Activated CD8-positive, alpha-beta T cell treated with anti-CD3 and anti-CD28 coated beads, Interleukin-2, amount 10 ng/mL, durations not matched to agents 7 days and 5 days (primary cell): ENCODE measurements around the gene SUGCT. TPM values are rescaled to one million over a fixed set of nuclear protein-coding genes. Genes with fewer than 3 reads are reported as not detected.

Experiments used
- ATAC-seq: fragments of 150-1000 bp; cut with Tn5 transposase; one replicate; pipeline ENCODE4 v1.10.0; 2021; ENCODE audit warnings: moderate library complexity
- CTCF ChIA-PET: fragments of 350-600 bp; sonication (Branson Sonifier 250); formaldehyde crosslinking; loops from one replicate; lab custom pipeline; 2021; ENCODE audit warnings: antibody characterized with exemption; lab: Charles Lee
- POLR2A ChIA-PET: fragments of 350-600 bp; sonication (Branson Sonifier 250); formaldehyde crosslinking; loops from one replicate; lab custom pipeline; 2021; ENCODE audit warnings: antibody characterized with exemption; lab: Charles Lee
- DNase-seq: peaks from one replicate; pipeline ENCODE4 v3.0.0-alpha.2; 2020
- H3K27ac Mint-ChIP-seq: one replicate; pipeline ENCODE4 v1.8.0; 2021; ENCODE audit warnings: mild to moderate bottlenecking, mixed read lengths
- H3K27me3 Mint-ChIP-seq: one replicate; pipeline ENCODE4 v1.8.0; 2021; ENCODE audit warnings: low read depth, mixed read lengths
- H3K36me3 Mint-ChIP-seq: one replicate; pipeline ENCODE4 v1.8.0; 2021; ENCODE audit warnings: low read depth, mixed read lengths
- H3K4me1 Mint-ChIP-seq: one replicate; pipeline ENCODE4 v1.8.0; 2021; ENCODE audit warnings: low read depth, mixed read lengths
- H3K4me3 Mint-ChIP-seq: one replicate; pipeline ENCODE4 v1.8.0; 2021; ENCODE audit warnings: mild to moderate bottlenecking, mixed read lengths
- H3K9me3 Mint-ChIP-seq: one replicate; pipeline ENCODE4 v1.8.0; 2022; ENCODE audit warnings: mixed read lengths; ENCODE audit not compliant: insufficient read depth
- total RNA-seq, 2 experiments: library from RNA; stranded (reverse); gene quantifications; one replicate each; pipeline ENCODE4 v1.2.3, GENCODE V29; 2021

SUGCT gene
- total RNA-seq, 2 experiments from 2014 or later, result 0.44 TPM; not detected in 1

DNA sequence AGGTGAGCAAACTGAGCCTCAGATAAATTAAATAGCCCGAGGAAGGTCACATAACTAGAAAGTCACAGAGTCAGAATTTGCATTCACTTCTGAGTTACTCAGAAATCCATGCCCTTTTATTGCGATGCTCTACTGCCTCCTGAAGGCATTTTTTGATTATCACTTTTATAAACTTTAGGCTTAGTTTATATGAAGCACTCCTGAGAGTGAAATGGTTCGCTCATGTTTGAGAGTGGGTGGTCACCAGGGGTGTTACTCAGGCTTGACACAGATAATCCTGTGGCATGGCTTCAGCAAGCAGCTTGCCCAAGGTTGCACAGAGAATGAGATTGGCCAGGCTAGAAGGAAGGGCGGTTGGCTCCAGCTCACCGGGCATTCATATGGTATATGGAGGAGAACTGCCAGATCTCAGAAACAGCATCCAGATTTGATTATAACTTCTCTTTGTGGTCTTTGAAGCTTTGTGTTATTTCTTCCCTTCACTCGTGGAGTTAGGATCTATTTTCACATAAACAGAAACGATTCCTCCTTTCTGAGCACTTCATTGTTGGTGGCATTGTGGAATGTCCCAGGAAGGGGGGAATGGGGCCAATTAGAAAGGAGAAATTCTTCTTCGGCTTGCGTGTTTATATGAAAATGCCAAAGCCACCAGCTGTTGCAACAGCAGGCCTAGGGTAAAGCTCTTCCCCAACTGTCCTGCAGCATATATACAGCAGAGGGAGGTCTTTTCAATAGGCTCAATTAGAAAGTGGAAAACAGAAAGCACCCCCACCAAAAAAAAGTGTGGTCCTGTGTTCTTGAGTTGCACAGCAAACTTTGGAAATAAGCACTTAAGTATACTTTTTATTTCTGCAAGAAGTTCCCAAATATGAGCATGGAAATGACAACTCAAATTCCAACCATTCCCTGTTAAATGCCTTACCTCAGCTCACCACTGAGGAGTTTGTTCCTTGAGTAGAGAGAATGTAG is 628.8 kb downstream of the SUGCT start:
- Mint-ChIP-seq H3K36me3 (no peaks in the 10 kb centered on the region), H3K4me1 (peaks cover 4% of the 10 kb centered on the region), H3K9me3 (no peaks in the 10 kb centered on the region), H3K4me3 (no peak overlapping the region), H3K27me3 (peaks cover 5% of the 10 kb centered on the region), H3K27ac (no peak overlapping the region)
- ChIA-PET POLR2A (no interaction called here), CTCF (no interaction called here)
- ATAC-seq (no peak), DNase-seq (no peak)

DNA sequence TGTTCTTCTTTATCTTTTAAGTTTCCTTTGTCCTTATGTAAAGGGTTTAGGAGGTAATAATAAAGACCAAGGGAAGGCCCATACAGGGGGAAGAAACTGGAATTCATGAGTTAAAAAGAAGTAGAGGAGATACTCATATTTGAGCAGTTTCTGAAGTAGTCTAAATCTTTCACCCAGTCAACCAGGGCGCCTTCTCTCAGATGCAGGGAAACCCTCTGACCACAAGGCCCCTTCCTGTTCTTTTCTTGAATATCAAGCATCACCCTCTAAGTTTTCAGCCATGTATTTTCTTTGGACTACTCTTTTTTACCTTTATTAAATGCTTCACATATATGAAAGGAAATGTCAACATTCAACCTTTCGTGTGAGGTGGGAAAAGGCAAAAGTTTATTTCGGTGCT is 630.8 kb downstream of the SUGCT start:
- Mint-ChIP-seq H3K9me3 (no peaks in the 10 kb centered on the region), H3K4me3 (no peak overlapping the region), H3K27me3 (peaks cover 5% of the 10 kb centered on the region), H3K36me3 (no peaks in the 10 kb centered on the region), H3K4me1 (peaks cover 4% of the 10 kb centered on the region), H3K27ac (no peak overlapping the region)
- POLR2A ChIA-PET, result no interaction called here
- ATAC-seq (no peak), DNase-seq (peak; percentile 28)
- CTCF ChIA-PET, result no interaction called here

DNA sequence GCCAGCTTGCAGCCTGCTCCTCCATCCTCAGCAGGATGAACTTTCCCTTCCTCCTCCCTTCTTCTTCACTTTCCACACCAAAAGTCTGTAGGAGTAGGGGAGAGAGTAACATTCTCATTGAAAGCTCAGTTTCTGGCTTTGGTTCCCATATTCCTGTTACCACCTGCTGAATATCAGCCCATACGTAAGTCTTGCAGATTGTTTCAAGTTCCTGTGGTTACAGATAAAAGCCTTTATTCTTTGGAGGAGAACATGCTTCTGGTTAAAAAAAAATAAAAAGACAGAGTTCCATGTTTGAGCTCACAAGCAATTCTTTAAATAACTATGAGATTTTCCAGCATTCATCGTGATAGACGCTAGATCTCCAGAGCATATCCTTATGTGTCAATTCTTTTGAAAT is 637.3 kb downstream of the SUGCT start:
- no peaks in the 10 kb centered on the region for H3K4me1 Mint-ChIP-seq
- H3K27ac Mint-ChIP-seq, result no peak overlapping the region
- H3K36me3 Mint-ChIP-seq, result no peaks in the 10 kb centered on the region
- ChIA-PET CTCF (no interaction called here), POLR2A (no interaction called here)
- no peak for ATAC-seq
- no peaks in the 10 kb centered on the region for H3K9me3 Mint-ChIP-seq
- no peak overlapping the region for H3K4me3 Mint-ChIP-seq
- no peaks in the 10 kb centered on the region for H3K27me3 Mint-ChIP-seq
- DNase-seq, result no peak

DNA sequence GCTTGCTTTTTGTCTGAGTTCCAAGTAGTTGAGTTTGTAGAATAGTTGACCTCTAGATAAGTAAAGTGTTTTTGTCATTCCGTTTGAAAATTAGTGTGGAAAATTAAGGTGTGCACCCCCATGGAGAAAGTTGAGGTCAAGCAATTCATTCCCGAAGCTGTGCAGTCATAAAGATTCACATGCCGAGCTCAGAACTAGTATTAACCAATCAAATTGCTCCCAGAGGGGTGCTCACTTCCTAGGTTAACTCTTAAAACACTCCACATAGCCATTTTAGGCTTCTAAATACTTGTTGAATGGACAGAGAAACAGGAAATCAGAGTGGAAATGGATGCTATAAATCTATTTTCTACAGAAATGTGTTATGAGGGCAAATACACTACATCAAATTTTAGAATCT is 638.9 kb downstream of the SUGCT start:
- POLR2A ChIA-PET, result no interaction called here
- Mint-ChIP-seq H3K27ac (no peak overlapping the region), H3K4me3 (no peak overlapping the region), H3K4me1 (no peaks in the 10 kb centered on the region), H3K27me3 (no peaks in the 10 kb centered on the region), H3K36me3 (no peaks in the 10 kb centered on the region), H3K9me3 (no peaks in the 10 kb centered on the region)
- no peak for DNase-seq
- no peak for ATAC-seq
- CTCF ChIA-PET, result no interaction called here

DNA sequence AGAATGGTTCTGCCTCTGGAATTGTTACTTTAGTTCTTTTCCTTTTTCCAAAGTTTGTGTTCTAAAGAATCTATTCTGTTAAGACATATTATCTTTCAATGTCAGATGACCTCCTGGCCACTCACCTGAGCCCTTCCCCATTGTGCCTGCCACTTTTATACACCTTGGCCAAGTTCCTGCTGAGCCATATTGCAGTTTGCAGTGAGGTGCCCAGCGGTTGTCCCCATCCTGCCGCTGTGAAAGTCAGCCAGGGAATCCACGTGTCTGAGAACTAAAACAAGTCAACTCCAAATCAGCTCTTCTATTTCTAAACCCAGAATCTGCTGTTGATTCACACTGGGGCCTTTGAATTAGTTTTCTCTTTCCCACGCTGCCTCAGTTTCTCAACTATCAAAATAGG is 641.1 kb downstream of the SUGCT start:
- no peak for DNase-seq
- no peaks in the 10 kb centered on the region for H3K36me3 Mint-ChIP-seq
- CTCF ChIA-PET, result no interaction called here
- H3K9me3 Mint-ChIP-seq, result no peaks in the 10 kb centered on the region
- no peak overlapping the region for H3K4me3 Mint-ChIP-seq
- H3K4me1 Mint-ChIP-seq, result no peaks in the 10 kb centered on the region
- ATAC-seq, result no peak
- no peak overlapping the region for H3K27ac Mint-ChIP-seq
- POLR2A ChIA-PET, result no interaction called here
- H3K27me3 Mint-ChIP-seq, result no peaks in the 10 kb centered on the region

DNA sequence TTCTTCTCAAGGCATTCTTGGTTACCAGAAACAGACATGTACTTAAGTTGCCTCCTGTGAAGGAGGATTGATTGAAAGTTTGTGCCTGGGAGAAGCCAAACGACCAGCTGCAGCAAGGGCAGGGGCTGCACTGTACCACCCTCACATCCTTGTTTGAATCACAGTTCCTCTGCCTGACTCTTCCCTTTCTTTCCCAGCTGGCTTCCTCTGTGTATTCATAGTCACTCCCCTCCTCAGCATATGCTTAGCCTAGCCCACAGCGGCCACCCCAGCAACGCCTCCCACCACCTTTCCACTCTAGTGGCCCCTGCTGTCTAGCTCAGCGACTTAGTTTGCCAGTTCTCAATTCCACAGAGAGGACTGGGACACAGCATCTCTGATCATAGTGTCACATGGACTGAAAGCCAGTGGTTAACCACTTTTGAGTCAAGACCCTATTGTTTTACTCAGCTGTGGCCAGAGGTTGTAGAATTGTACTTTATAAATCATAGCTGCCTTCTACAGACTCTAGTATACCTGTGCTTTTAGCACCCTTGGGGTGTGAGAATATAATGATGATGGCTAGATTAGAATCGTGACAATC is 643.0 kb downstream of the SUGCT start:
- DNase-seq, result no peak
- H3K4me3 Mint-ChIP-seq, result no peak overlapping the region
- H3K36me3 Mint-ChIP-seq, result no peaks in the 10 kb centered on the region
- ATAC-seq, result no peak
- CTCF ChIA-PET, result no interaction called here
- H3K27ac Mint-ChIP-seq, result no peak overlapping the region
- H3K4me1 Mint-ChIP-seq, result no peaks in the 10 kb centered on the region
- no peaks in the 10 kb centered on the region for H3K9me3 Mint-ChIP-seq
- H3K27me3 Mint-ChIP-seq, result no peaks in the 10 kb centered on the region
- POLR2A ChIA-PET, result no interaction called here

DNA sequence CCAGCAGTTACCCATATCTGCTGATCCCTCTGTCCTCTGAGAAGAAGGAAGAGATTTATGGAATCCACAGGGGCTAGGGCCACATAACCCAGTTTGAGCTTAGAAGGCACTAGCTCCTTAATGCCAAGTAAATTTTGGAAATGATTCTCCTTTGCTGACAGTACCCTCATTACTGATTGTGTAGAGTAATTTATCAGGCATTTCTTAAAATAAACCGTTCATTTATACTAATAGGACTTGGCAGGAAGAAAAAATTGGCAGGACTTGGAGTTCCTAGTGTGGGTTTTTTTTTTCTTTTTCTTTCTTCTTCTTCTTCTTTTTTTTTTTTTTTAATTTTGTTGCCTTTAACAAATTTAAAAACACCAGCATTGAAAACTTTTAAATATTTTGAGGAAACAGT is 645.7 kb downstream of the SUGCT start:
- DNase-seq (no peak), ATAC-seq (no peak)
- ChIA-PET CTCF (no interaction called here), POLR2A (no interaction called here)
- no peak overlapping the region for H3K27ac Mint-ChIP-seq
- H3K4me1 Mint-ChIP-seq, result no peaks in the 10 kb centered on the region
- H3K27me3 Mint-ChIP-seq, result no peaks in the 10 kb centered on the region
- no peak overlapping the region for H3K4me3 Mint-ChIP-seq
- no peaks in the 10 kb centered on the region for H3K9me3 Mint-ChIP-seq
- no peaks in the 10 kb centered on the region for H3K36me3 Mint-ChIP-seq

DNA sequence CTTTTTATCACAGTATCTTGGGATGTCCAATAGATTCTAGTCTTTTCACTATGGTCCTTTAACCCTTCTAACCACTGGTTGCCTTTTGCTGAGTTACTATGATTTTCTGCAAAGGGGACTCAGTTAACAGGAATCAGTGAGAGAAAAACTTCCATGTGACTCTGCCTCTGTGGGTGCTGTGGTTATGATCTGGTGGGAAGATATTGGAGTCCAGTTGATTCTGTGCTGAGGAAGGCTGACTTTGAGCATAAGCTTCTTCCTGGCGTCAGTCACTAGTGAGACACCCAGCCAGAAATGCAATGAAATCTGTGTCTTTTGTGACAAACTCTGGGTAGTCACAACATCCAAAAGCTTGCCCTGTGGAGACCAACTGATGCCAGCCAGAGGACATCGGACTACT is 648.0 kb downstream of the SUGCT start:
- no peaks in the 10 kb centered on the region for H3K4me1 Mint-ChIP-seq
- H3K27ac Mint-ChIP-seq, result no peak overlapping the region
- no peaks in the 10 kb centered on the region for H3K9me3 Mint-ChIP-seq
- ATAC-seq (no peak), DNase-seq (no peak)
- ChIA-PET CTCF (no interaction called here), POLR2A (no interaction called here)
- no peak overlapping the region for H3K4me3 Mint-ChIP-seq
- H3K36me3 Mint-ChIP-seq, result no peaks in the 10 kb centered on the region
- no peaks in the 10 kb centered on the region for H3K27me3 Mint-ChIP-seq

DNA sequence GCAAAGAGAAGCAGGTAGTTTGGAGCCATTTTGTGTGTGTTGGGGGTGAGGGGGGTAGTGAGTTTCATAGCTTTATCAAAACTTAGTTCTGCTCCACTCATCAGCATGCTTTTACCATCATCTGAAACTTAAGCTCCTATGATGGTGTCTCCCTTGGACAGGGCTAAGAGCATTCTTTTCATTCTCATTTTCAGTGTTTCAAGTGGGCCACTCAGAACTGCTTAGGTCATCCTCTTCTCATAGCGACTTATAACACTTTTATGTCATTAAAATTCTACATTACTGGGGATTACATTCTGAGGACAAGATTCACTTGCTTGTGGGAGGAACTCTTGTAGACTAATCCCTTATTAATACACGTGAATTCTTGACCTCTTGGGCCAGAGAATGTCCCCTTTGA is 649.4 kb downstream of the SUGCT start:
- no peaks in the 10 kb centered on the region for H3K27me3 Mint-ChIP-seq
- H3K4me3 Mint-ChIP-seq, result no peak overlapping the region
- POLR2A ChIA-PET, result no interaction called here
- ATAC-seq, result no peak
- H3K9me3 Mint-ChIP-seq, result no peaks in the 10 kb centered on the region
- CTCF ChIA-PET, result no interaction called here
- no peaks in the 10 kb centered on the region for H3K4me1 Mint-ChIP-seq
- no peaks in the 10 kb centered on the region for H3K36me3 Mint-ChIP-seq
- H3K27ac Mint-ChIP-seq, result no peak overlapping the region
- DNase-seq, result no peak

DNA sequence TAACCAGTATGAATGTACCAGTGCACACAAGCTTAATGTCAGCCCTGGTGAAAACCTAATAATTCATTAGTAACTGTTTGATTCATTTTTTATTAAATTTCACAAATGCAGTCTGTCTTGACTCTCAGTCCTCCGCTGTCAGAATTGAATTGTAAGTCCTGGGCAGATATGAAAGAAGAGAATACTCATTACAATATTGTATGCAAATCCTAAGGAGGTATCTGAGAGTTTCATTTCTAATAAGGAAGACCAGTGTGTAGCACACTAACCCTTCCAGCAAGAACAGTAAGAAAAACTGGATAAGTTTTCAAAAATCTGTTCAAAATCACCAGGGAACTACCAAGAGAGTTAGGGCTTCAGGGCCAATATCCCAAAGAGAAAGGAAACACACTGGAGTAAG is 652.1 kb downstream of the SUGCT start:
- Mint-ChIP-seq H3K36me3 (no peaks in the 10 kb centered on the region), H3K4me1 (no peaks in the 10 kb centered on the region), H3K27ac (no peak overlapping the region), H3K9me3 (no peaks in the 10 kb centered on the region), H3K27me3 (no peaks in the 10 kb centered on the region), H3K4me3 (no peak overlapping the region)
- ChIA-PET CTCF (no interaction called here), POLR2A (no interaction called here)
- DNase-seq (no peak), ATAC-seq (no peak)

DNA sequence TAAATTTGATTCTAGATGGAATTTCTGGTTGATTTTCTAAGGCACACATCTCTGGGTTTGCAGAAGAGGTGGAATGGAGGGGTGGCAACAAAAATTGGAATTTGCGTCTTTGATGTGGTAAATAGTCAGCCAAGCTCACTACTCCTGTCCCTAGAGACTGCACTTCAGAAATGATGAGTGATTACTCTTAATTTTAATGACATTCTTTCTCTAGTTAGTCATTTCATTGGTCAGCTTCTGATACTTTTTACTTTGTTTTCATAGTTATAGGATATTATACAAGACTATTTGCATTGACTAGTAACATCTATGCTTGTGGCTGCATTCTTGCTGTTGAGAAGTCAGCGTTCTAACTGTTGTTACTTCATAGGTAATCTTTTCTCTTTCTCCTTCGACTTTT is 658.3 kb downstream of the SUGCT start:
- DNase-seq (no peak), ATAC-seq (no peak)
- no peaks in the 10 kb centered on the region for H3K4me1 Mint-ChIP-seq
- H3K4me3 Mint-ChIP-seq, result no peak overlapping the region
- no peaks in the 10 kb centered on the region for H3K27me3 Mint-ChIP-seq
- H3K27ac Mint-ChIP-seq, result no peak overlapping the region
- H3K9me3 Mint-ChIP-seq, result no peaks in the 10 kb centered on the region
- no peaks in the 10 kb centered on the region for H3K36me3 Mint-ChIP-seq
- CTCF ChIA-PET, result no interaction called here
- POLR2A ChIA-PET, result no interaction called here

DNA sequence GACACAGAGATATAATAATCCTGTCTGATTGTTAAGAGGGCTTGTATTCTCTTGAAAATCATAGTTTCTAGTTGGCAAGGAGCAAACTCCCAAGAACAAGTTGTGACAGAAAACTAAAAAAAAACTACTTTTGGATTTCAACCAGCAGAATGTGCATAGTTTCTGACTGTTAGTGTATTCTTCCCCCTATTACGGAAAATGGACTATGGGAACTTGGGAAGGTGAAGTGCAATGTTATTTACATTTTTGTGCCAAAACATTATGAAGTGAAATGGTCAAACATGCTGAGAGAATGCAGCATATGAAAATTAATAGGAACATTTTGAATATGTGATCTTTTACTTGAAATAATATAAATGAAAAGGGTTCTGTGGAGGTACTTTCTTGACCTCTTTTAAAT is 660.8 kb downstream of the SUGCT start:
- Mint-ChIP-seq H3K27me3 (no peaks in the 10 kb centered on the region), H3K36me3 (no peaks in the 10 kb centered on the region), H3K27ac (no peak overlapping the region), H3K4me1 (no peaks in the 10 kb centered on the region), H3K9me3 (no peaks in the 10 kb centered on the region), H3K4me3 (no peak overlapping the region)
- ChIA-PET CTCF (no interaction called here), POLR2A (no interaction called here)
- DNase-seq, result no peak
- ATAC-seq, result no peak
